HG02884 (cell line): Measurements from ENCODE around the gene IDH3G.
"Not testable (repeated sequence)": the region's sequence is repeated elsewhere in the genome, so short reads cannot be mapped to it uniquely, and the experiment has no call there.

Experiments used
- ATAC-seq: cut with Tn5 transposase; IDR thresholded peaks from one replicate; pipeline ENCODE4 v1.9.1; 2021; ENCODE audit warnings: mild to moderate bottlenecking, moderate library complexity; ENCODE audit not compliant: unreplicated experiment

The IDH3G gene

DNA sequence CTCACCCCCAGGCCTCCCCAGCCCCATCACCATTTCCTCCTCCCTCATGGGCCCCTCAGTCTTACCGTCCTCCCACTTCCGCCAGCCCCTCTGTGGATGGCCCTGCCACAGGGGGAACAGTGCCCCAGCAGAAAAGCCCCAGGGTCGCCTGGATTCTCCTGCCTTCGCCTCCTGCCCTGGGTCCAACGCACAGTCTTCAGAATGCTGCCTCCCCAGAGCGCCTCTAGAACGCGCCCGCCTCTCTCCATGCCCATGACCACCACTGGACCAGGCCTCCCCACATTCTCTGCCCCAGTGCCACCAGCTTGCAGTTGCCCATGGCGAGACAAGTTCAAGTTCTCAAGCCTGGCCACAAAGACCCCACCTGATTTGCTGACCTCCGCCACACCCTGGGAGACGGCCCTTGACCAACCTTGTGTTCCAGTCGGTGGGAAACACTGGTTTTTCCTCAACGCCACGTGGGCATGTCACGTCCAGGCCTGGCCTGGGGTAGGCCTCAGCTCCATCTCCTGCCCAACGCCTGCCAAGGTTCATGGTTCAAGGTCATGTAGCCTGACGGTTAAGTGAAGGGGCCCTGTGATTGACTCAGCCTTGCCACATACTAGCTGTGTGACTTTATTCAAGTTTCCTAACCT lies 30.8 kb downstream of the IDH3G start:
- ATAC-seq: no peak

- ATAC-seq: no peak
Observed at GRCh38 chrX:153762626-153763173, 31.5 kb downstream of the IDH3G start.

DNA sequence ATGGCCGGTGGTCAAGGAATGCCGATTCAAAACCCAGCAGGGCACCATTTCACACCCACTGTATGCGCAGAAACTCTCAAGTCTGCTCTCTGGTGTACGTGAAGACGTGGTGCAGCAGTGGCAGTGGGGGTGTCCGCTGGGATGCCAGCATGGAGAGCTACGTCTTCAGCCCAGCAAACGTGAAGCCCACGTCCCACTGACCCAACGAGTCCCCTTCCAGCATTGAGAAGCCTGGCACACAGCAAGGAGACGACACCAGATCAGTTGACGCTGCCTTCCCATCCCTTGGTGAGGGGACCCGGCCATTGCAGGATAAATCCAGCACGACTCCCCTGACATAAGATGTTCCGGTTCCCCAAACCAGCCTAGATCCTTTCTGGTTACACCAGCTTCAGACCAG lies 32.3 kb downstream of the IDH3G start:
- ATAC-seq: no peak

- no peak for ATAC-seq
Observed at GRCh38 chrX:153755136-153755535, 39.0 kb downstream of the IDH3G start.

- no peak for ATAC-seq
Observed at GRCh38 chrX:153750127-153750774, 43.9 kb downstream of the IDH3G start.

- not testable (repeated sequence) for ATAC-seq
Observed at GRCh38 chrX:153749017-153749416, 45.2 kb downstream of the IDH3G start.

DNA sequence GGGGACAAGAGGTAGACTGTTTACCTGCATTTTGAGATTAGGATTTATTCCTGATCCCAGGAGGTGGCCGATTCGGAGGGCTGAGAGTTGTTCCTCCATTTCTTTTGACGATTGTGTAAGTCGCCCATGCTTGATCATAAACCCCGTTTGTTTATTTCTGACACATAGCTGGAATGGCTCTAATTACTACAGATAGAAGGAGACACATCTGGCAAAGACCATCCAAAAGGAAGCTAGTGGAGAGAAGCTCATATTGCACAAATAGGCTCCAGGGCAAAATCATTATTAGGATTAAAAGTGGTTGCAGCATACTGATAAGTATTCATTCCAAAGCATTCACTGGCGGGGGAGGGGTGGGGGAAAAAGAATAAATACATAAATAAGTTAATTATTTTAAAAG lies 47.2 kb downstream of the IDH3G start:
- not testable (repeated sequence) for ATAC-seq

- ATAC-seq: no peak
Observed at GRCh38 chrX:153746359-153746758, 47.8 kb downstream of the IDH3G start.

DNA sequence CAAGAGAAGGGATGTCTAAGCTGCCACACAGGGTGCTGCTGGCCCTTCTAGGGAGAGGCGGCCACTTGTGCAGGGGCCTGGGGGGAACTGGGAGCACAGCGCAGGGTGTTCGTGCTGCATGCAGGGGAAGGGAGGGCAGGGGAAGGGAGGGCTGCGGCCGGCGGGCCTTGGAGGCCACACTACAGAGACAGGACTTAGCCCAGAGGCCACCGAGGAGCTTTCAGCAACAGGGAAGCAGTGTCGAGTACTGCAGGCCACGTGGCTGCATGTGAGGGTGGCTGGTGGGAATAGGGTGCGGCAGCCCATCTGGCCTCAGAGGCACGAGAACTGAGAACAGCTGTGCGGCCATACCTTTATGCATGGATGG lies 49.1 kb downstream of the IDH3G start:
- not testable (repeated sequence) for ATAC-seq

DNA sequence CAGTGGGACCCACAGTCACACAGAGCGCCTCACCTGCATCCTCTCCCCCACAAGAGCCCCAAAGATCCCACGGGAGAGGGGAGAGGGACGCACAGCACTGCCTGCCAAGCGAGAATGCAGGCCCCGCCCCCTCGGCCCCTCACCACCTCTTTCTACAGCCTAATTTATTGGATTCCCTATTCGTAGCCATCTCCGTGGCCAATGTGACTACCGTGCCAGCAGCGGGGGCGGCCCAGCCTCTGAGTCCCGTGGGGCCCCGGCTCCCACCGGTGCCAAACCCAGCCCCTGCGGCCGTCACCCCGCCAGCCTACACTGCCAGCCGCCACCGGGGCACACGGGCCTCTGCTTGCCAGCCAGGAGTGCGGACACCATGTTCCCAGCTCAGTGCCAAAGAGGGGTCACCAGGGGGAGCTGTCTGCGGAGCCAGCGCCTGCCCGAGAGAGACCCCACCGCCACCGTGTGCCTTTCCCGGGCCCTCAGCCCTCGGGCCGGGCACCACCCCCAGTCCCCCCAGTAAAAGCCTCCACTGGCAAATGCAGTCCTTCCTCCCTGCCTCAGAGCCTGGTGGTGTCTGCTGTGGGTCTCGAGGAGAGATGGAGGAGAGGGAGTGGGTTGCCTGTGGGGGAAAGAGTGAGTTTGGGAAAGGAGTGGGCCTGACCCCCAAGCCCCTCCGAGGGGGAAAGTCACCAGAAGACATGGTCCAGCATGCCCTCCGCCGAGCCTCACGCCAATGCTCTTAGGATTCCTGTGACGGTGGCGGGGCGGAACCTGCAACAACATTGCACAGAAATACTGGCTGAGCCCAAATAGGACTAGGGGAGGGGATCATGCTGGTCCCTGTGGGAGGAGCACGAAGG lies 49.7 kb downstream of the IDH3G start:
- no peak for ATAC-seq

DNA sequence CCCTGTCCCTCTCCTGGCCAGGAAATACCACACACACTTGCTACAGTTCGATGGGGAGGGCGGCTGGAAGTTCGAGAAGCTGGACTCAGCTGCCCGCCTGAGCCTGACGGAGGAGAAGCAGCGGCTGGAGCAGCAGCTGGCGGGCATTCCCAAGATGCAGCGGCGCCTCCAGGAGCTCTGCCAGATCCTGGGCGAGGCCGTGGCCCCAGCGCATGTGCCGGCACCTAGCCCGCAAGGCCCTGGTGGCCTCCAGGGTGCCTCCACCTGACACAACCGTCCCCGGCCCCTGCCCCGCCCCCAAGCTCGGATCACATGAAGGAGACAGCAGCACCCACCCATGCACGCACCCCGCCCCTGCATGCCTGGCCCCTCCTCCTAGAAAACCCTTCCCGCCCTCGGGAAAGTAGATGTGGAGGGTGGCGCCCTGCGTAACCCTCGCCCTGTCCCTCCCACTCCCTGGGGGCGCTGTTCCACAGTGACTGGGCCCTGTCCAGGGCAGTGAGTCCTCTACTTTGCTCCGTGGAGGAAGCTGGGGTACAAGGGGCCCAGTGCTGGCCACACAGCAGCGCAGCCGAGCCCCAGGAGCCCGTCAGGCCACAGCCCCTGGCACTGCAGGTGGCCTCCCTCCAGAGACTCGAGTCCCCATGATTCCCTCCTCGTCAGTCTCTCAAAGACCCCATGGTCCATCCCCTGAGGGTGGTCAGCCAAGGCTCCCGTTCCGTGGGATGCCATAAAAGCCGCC lies 50.5 kb downstream of the IDH3G start:
- ATAC-seq: not testable (repeated sequence)

DNA sequence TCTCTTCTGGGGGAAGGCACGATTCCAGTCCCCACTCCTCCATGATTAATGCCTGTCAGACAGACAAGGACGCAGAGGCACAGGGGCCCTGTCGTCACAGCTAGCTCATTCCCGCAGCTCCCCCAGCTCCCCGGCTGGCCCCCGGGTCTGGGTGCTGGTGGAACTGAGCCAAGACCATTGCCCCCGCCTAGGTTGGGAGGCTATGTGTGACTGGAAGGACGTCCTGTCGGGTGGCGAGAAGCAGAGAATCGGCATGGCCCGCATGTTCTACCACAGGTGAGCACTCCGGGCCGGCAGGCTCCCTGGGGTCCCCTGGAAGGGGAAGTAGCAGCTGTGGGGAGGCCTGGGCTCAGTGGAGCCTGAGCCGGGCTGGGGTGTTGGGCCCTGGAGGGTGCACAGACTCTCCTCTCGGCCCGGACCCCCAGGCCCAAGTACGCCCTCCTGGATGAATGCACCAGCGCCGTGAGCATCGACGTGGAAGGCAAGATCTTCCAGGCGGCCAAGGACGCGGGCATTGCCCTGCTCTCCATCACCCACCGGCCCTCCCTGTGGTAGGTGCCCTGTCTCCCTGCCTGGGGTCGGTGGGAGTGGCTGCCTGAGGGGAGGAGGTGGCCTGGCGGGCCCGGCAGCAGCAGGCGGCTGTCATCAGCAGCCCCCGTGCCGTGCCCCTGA lies 51.2 kb downstream of the IDH3G start:
- not testable (repeated sequence) for ATAC-seq

GRCh38 chrX:153742111-153742510 lies 52.1 kb downstream of the IDH3G start:
- not testable (repeated sequence) for ATAC-seq

GRCh38 chrX:153741446-153741845 lies 52.7 kb downstream of the IDH3G start:
- no peak for ATAC-seq

GRCh38 chrX:153740631-153741222 lies 53.4 kb downstream of the IDH3G start:
- no peak for ATAC-seq

DNA sequence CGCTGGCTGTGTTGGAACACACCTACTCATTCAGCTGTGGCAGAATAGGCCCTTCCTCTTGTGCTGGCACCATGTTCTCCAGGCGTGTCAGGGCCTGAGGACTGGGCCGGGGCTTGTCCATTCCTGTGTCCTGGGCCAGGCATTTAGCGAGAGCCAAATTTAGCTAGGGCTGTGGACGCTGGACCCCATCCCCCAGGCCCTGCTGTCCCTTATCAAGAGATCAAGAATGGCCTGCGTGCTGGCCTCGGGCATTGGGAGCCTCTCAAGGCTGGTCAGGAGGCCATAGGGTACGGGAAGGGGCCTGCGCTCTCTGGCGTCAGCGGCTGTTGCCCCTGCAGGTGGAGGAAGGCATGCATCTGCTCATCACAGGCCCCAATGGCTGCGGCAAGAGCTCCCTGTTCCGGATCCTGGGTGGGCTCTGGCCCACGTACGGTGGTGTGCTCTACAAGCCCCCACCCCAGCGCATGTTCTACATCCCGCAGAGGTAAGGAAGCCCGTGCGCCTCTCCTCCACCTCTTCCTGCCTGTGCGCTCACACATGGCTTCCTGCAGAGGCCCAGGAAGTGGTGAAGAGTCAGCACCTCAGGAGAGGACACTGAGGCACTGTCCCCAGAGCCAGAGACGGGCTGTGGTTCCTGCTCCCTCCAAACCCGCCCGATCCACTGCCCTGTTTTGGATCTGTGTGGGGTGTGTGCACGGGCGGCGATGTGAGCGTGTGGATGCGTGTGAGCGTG lies 54.3 kb downstream of the IDH3G start:
- no peak for ATAC-seq

- no peak for ATAC-seq
Observed at GRCh38 chrX:153738056-153738605, 56.0 kb downstream of the IDH3G start.

GRCh38 chrX:153736871-153737441 lies 57.2 kb downstream of the IDH3G start:
- no peak for ATAC-seq
